Effector CD8-positive, alpha-beta T cell (primary cell): Measurements from ENCODE around the gene EME1.
"Not testable (repeated sequence)": the region's sequence is repeated elsewhere in the genome, so short reads cannot be mapped to it uniquely, and the experiment has no call there.

Experiments
- DNase-seq: peaks from one replicate; lab custom pipeline; 2025; lab: John Stamatoyannopoulos, UW
- total RNA-seq, 4 experiments: gene quantifications; one replicate each; lab custom pipeline; 2026; lab: John Stamatoyannopoulos, UW

EME1 gene
- 1.7 to 3.6 (median 2.3) reads per million in 4 experiments for total RNA-seq

GRCh38 chr17:50372758-50373556 lies at the start of gene EME1, which contains the start of gene MRPL27:
Gene EME1, plus strand, starts transcription at chr17:50373229. Its CDS starts 1,980 bp downstream, at chr17:50375209.
Gene MRPL27, minus strand, starts transcription at chr17:50373184. Its CDS starts 14 bp downstream, at chr17:50373170.
- peak; percentile 74 for DNase-seq

GRCh38 chr17:50325906-50326305 lies 47.1 kb upstream of the EME1 start:
- no peak for DNase-seq

GRCh38 chr17:50326831-50327364 lies 46.1 kb upstream of the EME1 start:
- no peak for DNase-seq

- no peak for DNase-seq
Measured at GRCh38 chr17:50328363-50329325, 44.4 kb upstream of the EME1 start.

- no peak for DNase-seq
Measured at GRCh38 chr17:50329716-50330115, 43.3 kb upstream of the EME1 start.

- no peak for DNase-seq
Measured at GRCh38 chr17:50330151-50330775, 42.8 kb upstream of the EME1 start.

- no peak for DNase-seq
Measured at GRCh38 chr17:50331085-50331791, 41.8 kb upstream of the EME1 start.

- DNase-seq: no peak
Measured at GRCh38 chr17:50332196-50332595, 40.8 kb upstream of the EME1 start.

- not testable (repeated sequence) for DNase-seq
Measured at GRCh38 chr17:50333291-50334057, 39.6 kb upstream of the EME1 start.

GRCh38 chr17:50337956-50338355 lies 35.1 kb upstream of the EME1 start:
- DNase-seq: no peak

- no peak for DNase-seq
Measured at GRCh38 chr17:50338645-50339044, 34.4 kb upstream of the EME1 start.

GRCh38 chr17:50339381-50339780 lies 33.6 kb upstream of the EME1 start:
- DNase-seq: no peak

- no peak for DNase-seq
Measured at GRCh38 chr17:50344731-50345365, 28.2 kb upstream of the EME1 start.

GRCh38 chr17:50345432-50346312 lies 27.4 kb upstream of the EME1 start, which contains the start of gene XYLT2:
Gene XYLT2, plus strand, starts transcription at chr17:50346126. Its CDS starts 15 bp downstream, at chr17:50346141.
- peak; percentile 90 for DNase-seq

GRCh38 chr17:50346313-50347116 lies 26.5 kb upstream of the EME1 start:
- peak; percentile 43 for DNase-seq

- DNase-seq: no peak
Measured at GRCh38 chr17:50347117-50347893, 25.7 kb upstream of the EME1 start.

GRCh38 chr17:50347894-50348291 lies 25.1 kb upstream of the EME1 start:
- DNase-seq: no peak
